DMS79 treated with DMSO at 0.1 percent for 48 hours (cell line): ENCODE data around the gene RRP8.

Experiments
- DNase-seq: peaks from one replicate; lab custom pipeline; 2025; lab: John Stamatoyannopoulos, UW

The RRP8 gene

DNA sequence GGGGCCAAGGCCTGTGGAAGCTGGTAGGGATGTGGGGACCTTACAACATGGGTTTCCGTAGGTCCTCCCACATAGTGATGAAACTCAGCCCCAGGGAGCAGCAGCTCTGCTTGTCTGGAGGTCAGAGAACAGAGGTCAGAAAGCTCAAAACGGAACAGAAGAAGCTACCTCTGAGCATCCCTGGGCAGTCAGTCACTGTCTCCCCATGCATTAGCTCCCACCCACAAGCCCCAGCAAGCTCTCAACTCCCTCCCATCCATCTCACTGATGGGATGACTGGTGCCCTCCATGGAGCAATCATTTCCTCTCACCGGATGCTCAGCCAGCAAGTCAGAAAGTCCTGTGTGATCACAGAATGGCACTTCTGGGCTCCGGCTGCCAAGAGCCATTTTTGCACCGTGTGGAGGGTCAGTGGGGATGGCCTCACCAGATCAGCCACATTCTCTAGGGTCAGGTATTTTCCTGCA, 13.9 kb upstream of the RRP8 start:
- DNase-seq, result no peak

GRCh38 chr11:6616596-6617250, 13.3 kb upstream of the RRP8 start:
- DNase-seq, result no peak

GRCh38 chr11:6615882-6616585, 12.6 kb upstream of the RRP8 start:
- no peak for DNase-seq

GRCh38 chr11:6615046-6615445, 11.6 kb upstream of the RRP8 start:
- no peak for DNase-seq

DNA sequence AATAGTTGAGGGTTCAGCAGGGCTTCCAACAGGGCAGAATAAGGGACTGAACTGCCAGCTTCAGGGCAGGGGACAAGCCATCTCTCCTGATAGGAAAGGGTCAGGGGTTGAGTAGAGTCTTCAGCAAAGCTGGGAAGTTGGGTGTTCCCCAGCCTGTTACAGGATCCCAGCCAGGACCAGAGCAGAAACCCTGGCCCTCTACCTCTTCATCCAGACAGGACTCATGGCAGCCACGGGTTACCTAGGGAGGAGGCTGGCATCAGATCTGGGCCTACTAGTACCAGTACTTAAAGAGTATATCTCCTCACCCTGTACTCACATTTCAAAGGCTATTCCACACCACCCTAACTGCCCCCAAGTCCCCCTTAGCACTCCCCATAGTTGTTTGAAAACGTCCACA, 11.0 kb upstream of the RRP8 start:
- no peak for DNase-seq

DNA sequence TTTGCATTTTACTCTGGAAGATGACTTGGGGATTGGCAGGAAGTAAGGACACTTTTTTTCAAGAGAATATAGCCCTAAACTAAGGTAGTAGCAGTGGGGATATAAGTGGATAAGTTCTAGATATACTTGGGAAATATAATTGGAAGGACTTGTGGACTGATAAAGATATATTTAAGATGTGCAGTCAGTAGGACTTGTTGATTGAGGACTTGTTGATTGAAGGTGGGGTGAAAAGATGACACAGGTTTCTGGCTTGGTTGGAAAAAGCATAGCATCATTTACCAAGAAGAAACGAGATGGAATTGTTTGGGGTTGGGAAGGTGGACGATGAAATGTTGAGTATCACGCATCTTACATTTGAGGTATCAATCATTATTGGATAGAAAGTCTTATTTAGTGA, 10.1 kb upstream of the RRP8 start:
- no peak for DNase-seq

DNA sequence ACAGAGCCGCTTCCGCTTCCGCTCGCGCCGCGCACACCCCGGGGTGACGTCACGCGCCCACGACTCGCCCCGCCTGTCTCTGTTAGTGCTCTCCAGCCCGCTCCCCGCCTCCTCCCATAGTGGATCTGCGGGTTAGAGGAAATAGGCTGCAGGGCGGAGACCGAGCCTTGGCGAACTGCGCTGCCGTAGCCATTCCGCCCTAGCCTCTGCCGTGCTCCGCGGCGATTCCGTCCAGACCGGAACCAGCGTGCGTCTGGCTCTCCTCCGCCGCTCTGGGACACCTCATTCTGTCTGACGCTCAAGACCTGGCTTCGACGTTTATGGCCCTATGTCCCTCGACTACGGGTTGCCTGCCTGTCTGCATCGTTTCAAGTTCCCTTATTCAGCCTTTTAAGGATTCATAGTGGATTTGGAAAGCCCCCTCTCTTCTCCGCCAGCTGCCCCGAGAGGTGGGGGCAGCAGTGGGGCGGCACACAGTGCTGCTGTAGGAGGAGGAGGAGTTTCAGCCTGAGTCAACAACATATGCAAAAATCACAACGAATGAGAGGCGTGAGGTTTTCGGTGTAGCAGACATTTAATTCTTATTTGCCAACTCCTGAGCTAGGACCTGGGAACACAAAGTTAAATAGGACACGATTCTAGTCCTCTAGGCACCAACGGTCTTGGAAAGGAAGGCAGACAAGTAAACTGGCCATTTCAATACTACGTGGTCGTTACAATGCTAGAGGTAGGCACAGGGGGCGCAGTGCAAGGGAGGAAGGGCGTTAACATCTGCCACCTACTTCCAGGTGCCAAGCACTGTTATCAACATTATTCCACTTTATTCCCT, 9.0 kb upstream of the RRP8 start, which contains the start of gene TAF10:
TSS of gene TAF10 (minus strand) at position 4 of the 829 bp plus-strand sequence. CDS start 27 bp downstream, outside the sequence.
- DNase-seq, result peak; percentile 93

- no peak for DNase-seq
Observed at GRCh38 chr11:6611963-6612212, 8.5 kb upstream of the RRP8 start.

DNA sequence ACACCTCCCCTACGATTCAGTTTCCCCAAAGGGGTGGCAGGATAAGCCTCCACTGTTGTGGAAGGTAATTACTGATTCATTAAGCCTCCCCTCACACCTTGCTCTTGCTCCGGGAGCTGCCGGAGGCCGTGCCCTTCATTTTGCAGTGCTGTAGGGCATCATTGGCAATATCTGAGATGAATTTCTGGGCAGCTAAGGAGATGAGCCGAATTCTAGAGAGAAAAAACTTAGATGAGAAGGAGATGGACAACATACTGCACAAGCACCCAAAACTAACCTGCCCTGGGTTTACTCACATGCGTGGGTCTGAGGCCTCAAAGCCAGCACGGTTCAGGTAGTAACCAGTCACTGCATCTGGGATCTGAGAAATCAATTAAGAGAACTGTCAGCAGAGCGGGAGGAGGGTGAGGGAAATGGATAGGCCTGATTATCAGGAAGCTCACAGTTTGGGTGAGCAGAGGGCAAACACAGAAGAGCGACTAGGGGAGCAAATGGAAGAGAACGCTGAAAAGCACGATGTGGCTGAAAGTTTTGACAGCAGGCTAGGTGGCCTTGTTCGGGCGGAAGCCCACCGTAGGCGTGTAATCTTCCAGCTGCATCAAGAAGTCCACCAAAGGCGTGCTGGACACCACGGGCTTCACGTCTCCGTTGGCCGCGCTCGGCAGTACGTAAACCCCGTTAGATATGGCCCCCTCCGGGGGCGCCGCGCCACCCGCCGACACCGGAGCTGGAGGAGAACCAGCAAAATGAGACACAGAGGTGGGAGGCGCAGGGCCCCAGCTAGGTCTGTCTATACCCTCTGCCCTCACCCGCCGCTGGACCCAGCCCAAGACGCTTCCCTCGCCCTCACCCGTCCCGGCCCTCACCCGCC, 7.9 kb upstream of the RRP8 start:
- no peak for DNase-seq

GRCh38 chr11:6610591-6610990, 7.2 kb upstream of the RRP8 start:
- no peak for DNase-seq

GRCh38 chr11:6609502-6610015, 6.1 kb upstream of the RRP8 start:
- DNase-seq, result no peak

- no peak for DNase-seq
Observed at GRCh38 chr11:6608726-6609501, 5.5 kb upstream of the RRP8 start.

DNA sequence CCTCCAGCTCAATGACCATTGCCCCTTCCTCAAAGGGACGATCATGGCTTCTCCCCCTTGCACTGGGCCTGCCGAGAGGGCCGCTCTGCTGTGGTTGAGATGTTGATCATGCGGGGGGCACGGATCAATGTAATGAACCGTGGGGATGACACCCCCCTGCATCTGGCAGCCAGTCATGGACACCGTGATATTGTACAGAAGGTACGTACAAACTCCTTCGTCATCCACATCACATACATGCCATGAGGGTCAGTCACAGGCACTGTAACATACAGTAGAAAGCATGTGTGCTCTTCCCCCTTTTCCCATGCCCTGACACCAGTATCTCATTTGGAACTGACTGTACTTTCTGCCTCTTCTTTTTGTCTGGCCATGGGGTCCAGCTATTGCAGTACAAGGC, 4.6 kb upstream of the RRP8 start:
- no peak for DNase-seq

DNA sequence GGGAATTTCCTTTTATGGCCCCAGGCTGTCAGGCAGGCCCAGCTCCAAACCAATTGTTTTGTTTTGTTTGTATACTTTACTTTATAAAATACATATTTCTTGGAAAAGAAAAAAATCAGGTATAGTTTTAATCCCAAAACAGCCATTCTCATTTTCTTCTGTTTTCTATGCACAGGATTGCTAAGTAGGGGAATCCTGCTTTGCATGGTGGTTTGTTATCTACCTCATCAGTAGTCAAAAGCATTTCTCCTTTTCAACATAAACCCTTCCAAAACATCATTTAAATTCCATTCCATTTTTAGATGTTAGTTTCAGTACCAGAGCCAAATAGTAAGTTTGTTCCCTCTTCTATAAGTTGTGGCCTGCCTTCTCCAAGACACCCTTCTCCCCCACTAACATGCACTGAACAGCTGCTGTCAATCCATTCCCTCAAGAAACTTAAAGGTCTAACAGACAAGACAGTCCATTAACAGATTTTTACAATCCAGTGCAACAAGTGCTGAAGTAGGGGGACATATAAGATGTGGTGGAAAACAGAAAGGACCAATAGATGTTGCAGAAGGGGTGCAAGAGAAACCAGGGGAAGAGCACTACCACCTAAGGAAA, 3.9 kb upstream of the RRP8 start:
- no peak for DNase-seq

GRCh38 chr11:6606471-6607189, 3.2 kb upstream of the RRP8 start:
- DNase-seq, result peak; percentile 20

GRCh38 chr11:6604790-6605189, 1.4 kb upstream of the RRP8 start:
- no peak for DNase-seq

DNA sequence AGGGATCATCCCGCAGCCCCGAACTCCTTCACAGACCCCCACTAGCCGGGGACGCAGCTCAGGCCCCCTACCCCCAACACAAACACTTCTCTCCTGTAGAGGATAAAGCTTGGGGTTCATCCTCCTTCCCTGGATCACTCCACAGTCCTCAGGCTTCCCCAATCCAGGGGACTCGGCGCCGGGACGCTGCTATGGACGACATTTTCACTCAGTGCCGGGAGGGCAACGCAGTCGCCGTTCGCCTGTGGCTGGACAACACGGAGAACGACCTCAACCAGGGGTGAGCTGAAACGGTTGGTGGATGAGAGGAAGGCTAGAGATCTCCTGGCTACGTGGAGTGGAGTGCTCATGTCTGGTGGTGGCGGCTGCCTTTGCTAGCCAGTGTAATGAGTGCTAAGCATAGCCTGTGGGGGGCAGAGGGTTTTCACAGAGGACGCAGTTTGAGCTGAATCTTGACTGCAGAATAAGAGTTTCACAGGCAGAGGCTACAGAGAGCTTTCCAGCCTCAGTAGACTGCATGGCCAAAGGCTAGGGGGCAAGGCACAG, 738 bp upstream of the RRP8 start:
- DNase-seq, result peak; percentile 38

GRCh38 chr11:6602096-6602940, 1.1 kb downstream of the RRP8 start:
- DNase-seq, result no peak

GRCh38 chr11:6601041-6601461, 2.4 kb downstream of the RRP8 start:
- DNase-seq, result no peak
